AG08395 (cell line): ENCODE measurements around the gene HELQ.
"Not testable (repeated sequence)": the region's sequence is repeated elsewhere in the genome, so short reads cannot be mapped to it uniquely, and the experiment has no call there.

Source experiments
- DNase-seq: peaks from one replicate; pipeline ENCODE4 v3.0.0; 2012; ENCODE audit warnings: mixed read lengths, low spot score

HELQ gene

DNA sequence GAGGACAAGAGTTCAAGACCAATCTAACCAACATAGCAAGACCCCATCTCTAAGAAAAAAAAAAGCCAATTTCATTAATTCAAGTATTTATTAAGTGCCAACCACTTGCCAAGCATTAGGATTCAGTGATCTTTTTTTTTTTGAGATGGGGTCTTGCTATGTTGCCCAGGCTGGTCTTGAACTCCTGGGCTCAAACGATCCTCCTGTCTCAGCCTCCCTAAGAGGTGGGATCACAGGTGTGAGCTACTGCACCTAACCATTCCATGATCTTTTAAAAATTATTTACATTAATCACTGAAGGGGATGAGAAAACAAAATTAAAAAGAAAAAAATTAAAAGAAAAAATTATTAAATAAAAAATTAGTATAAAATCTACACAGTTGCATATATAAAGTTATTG is 24.4 kb downstream of the HELQ start:
- DNase-seq, result no peak

- no peak for DNase-seq
Measured at GRCh38 chr4:83418211-83418610, 37.4 kb downstream of the HELQ start.

GRCh38 chr4:83417566-83417965 is 38.1 kb downstream of the HELQ start:
- DNase-seq, result no peak

DNA sequence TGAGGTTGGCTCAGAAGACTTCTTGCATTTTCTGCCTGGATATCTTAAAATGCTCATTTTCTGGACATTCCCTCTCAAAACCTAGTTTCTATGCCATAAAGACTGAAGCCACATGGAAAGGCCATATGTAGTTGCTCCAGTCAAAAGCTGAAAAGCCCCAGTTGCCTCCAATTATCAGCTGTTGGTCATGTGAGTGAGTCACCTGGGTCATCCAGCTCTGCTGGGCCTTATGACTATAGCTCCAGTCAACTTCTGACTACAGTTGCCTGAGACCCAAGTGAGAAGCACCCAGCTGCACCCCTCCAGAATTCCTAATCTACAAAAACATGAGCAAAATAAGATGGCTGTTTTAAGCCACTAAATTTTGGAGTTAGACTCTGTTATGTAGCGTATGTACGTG is 41.9 kb downstream of the HELQ start:
- DNase-seq, result peak; percentile 20

DNA sequence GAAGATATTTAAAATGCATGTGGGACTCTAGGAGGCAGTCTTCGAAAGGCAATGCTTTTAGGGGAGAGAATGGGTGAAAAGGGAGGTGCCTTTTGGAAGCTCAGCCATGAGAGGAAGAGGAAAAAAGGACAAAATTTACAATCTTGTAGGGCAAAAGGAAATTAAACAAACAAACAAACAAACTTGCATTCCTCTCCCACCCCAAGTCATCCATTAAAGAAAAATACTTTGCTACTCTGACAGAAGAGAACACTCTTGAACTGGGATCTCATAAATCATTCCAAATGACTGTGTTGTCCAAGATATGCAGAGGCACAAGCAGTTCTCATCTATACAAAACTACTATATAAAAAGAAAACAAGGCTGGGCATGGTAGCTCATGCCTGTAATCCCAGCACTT is 46.7 kb downstream of the HELQ start:
- DNase-seq, result no peak

- no peak for DNase-seq
Measured at GRCh38 chr4:83405844-83406816, 49.5 kb downstream of the HELQ start.

DNA sequence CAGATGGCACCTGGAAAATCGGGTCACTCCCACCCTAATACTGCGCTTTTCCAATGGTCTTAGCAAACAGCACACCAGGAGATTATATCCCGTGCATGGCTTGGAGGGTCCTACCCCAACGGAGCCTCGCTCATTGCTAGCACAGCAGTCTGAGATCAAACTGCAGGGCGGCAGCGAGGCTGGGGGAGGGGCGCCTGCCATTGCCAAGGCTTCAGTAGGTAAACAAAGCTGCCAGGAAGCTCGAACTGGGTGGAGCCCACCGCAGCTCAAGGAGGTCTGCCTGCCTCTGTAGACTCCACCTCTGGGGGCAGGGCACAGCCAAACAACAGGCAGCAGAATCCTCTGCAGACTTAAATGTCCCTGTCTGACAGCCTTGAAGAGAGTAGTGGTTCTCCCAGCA is 57.5 kb downstream of the HELQ start:
- DNase-seq, result not testable (repeated sequence)

GRCh38 chr4:83393908-83394307 is 61.7 kb downstream of the HELQ start:
- DNase-seq, result no peak

GRCh38 chr4:83392562-83392961 is 63.1 kb downstream of the HELQ start:
- no peak for DNase-seq

DNA sequence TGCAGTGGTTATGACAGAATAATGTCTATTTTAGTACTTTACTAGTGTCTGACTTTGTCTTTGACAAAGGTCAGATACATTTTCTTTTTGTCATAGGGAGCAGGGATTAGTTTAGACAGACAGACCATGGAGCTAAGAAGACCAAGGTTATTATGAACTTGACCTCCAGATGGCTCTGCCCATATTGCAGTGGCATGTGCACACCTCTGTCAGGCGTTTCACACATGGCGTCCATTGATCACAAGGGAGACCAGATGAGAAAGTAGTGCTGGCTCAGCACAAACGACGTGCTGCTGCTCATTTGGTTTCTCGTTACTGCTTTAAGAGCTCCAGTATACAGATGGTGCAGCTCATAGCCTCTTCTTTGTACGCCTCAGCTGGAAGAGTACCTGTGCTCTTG is 64.7 kb downstream of the HELQ start:
- DNase-seq, result no peak

- DNase-seq, result no peak
Measured at GRCh38 chr4:83389756-83390505, 65.7 kb downstream of the HELQ start.

- no peak for DNase-seq
Measured at GRCh38 chr4:83389037-83389720, 66.4 kb downstream of the HELQ start.

DNA sequence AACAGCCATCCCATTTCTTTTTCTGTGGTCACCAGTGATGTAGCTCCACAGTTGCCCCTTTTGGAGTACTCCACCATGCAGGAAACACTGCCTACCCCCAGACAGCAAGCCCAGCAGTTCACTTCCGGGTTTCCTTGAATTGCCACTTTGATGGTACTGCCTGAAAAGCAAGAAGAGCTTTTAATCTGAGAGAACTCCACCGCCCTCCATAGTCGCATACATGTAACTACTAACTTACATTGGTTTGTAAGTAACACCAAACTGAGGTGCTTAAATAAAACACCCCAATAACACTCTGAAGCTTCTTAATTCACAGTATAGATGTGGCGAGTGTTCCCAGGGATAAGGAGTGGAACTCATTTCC is 67.3 kb downstream of the HELQ start:
- DNase-seq, result no peak

GRCh38 chr4:83387476-83388312 is 67.9 kb downstream of the HELQ start:
- no peak for DNase-seq

- DNase-seq, result peak; percentile 40
Measured at GRCh38 chr4:83387012-83387411, 68.6 kb downstream of the HELQ start.

- DNase-seq, result no peak
Measured at GRCh38 chr4:83382850-83383249, 72.8 kb downstream of the HELQ start.

DNA sequence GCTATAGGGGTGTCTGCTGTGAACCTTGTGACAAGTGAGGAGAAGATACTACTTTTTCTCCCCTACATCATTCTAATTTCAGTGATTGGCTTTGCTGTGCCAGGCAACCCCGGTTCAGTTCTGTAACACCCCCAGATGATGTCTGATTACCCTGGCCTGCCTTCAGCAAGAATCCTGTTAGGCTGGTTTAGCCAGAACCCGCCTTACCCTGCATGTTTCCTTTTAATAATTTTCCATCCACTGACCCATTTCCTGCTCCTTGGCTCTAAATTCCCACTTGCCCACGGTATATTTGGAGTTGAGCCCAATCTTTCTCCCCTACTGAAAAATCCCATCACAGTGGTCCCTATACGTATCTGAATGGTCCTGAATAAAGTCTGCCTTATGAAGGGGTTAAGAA is 74.5 kb downstream of the HELQ start:
- DNase-seq, result no peak

DNA sequence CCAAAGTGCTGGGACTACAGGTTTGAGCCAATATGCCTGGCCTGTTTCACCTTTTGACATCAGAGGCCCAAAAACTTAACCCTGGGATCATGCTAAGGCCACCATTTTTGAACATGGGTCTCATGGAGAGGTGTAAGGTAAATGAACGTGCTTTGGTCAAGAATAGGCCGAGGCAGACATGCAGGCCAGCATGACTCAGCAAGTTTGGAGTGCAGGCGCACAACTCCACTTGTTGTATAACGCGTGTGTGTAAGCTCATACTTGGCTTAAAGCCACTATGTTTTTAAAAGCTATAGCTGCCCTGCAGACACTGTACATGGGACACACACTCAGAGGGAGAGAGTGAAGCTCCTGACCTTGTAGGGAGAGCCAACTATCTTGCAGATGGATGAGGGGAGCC is 77.2 kb downstream of the HELQ start:
- no peak for DNase-seq

GRCh38 chr4:83372931-83373330 is 82.7 kb downstream of the HELQ start:
- DNase-seq, result no peak

DNA sequence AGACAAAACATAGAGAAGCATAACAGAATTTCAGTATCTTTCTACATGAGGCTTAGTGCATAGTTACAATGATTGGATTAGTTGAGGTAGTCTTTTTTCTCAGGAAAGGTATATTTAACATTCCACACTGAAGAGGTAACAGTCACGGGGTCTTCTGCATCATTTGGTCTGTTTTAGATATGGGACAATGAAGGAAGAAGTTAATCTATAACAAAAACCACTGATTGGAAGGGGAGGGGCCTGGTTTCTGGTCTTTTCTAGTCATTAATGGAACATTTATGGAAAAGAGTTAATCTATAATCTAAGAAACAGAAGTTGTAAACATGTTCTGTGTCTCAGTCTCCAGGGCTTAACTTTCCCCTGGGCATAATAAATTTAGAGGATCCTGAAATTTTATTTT is 83.7 kb downstream of the HELQ start:
- DNase-seq, result no peak

GRCh38 chr4:83371235-83371634 is 84.4 kb downstream of the HELQ start:
- no peak for DNase-seq

DNA sequence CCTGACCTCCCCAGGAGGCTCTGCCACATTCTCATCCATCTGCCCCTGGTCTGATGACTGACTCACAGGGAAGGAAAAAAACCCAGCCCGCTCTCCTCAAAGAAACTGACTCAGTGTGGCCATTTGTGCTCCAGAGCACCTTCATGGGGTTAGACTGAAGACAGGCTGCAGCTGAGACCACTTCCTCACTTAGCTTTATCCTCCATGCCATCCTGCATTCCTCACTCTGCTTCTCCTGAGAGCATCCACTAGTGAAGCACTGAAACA is 85.0 kb downstream of the HELQ start:
- DNase-seq, result no peak
